A549 (cell line): ENCODE data around the gene CDA.

Source experiments
- MAFK ChIP-seq: fragments of 450-650 bp; IDR thresholded peaks from 2 replicates; pipeline ENCODE4 v1.6.1; 2014; ENCODE audit not compliant: partially characterized antibody
- POLR2A ChIP-seq: IDR thresholded peaks from 2 replicates; pipeline ENCODE4 v1.6.1; 2012; ENCODE audit warnings: mild to moderate bottlenecking, low read length
- POLR2AphosphoS2 ChIP-seq: conservative IDR thresholded peaks from 2 replicates; pipeline ENCODE4 v1.6.1; 2012; ENCODE audit warnings: low read length, improper control_type of control experiment, inconsistent platforms
- ZC3H11A ChIP-seq: fragments of 450-650 bp; IDR thresholded peaks from 2 replicates; pipeline ENCODE4 v1.6.1; 2014; ENCODE audit warnings: antibody characterized with exemption, mild to moderate bottlenecking
- TF ChIP-seq, protein P1 (sequence below): fragments of >200 bp; sonication (Bioruptor Twin); formaldehyde crosslinking; IDR thresholded peaks from 3 replicates; pipeline ENCODE4 v1.5.1; 2016

DNA sequence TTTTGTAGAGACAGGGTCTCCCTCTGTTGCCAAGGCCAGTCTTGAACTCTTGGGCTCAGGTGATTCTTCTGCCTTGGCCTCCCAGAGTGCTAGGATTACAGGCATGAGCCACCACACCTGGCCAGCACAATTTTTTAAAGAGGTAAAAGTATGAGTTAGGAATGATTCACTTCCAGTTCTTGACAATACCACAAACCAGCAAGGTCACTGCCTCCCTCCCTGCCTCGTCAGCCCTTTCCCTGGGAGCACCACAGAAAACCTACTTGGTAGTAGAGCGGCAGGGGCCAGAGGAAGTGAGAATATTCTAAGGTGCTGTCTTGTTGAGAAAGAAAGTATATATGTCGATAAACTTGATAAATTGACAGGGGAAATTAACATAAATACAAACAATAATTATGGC, 10.8 kb upstream of the CDA start:
- TF ChIP-seq POLR2A (no peak), MAFK (no peak), POLR2AphosphoS2 (no peak), ZC3H11A (no peak)
- TF ChIP-seq, protein P1, sequence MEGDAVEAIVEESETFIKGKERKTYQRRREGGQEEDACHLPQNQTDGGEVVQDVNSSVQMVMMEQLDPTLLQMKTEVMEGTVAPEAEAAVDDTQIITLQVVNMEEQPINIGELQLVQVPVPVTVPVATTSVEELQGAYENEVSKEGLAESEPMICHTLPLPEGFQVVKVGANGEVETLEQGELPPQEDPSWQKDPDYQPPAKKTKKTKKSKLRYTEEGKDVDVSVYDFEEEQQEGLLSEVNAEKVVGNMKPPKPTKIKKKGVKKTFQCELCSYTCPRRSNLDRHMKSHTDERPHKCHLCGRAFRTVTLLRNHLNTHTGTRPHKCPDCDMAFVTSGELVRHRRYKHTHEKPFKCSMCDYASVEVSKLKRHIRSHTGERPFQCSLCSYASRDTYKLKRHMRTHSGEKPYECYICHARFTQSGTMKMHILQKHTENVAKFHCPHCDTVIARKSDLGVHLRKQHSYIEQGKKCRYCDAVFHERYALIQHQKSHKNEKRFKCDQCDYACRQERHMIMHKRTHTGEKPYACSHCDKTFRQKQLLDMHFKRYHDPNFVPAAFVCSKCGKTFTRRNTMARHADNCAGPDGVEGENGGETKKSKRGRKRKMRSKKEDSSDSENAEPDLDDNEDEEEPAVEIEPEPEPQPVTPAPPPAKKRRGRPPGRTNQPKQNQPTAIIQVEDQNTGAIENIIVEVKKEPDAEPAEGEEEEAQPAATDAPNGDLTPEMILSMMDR = no peak
